ENCODE results near the gene HSPA6.
"Not testable (repeated sequence)": the region's sequence is repeated elsewhere in the genome, so short reads cannot be mapped to it uniquely, and the experiment has no call there.

The HSPA6 gene

GRCh38 chr1:161513953-161514352 lies 10.4 kb upstream of the HSPA6 start:
- not testable (repeated sequence) for H3K27ac ChIP-seq; H3K36me3 ChIP-seq (ENCODE audit: insufficient read depth); H2AFZ ChIP-seq (ENCODE audit: low read depth); H3K79me2 ChIP-seq (ENCODE audit: insufficient read depth, low read depth); H3K4me2 ChIP-seq; H3K4me3 ChIP-seq (IDR thresholded peaks at IDR 0.05; ENCODE audit: insufficient read depth, low read depth, low read length); H3K9ac ChIP-seq; H4K20me1 ChIP-seq (ENCODE audit: insufficient read depth); H3K27me3 ChIP-seq (ENCODE audit: insufficient read depth, low read depth)
- H3K4me1 ChIP-seq (ENCODE audit: low read depth, poor library complexity, severe bottlenecking), result peaks cover 13% of the 10 kb centered on the region

GRCh38 chr1:161523041-161523816 lies 1.1 kb upstream of the HSPA6 start:
- H3K4me1 ChIP-seq (ENCODE audit: low read depth, poor library complexity, severe bottlenecking); H2AFZ ChIP-seq (ENCODE audit: low read depth); H3K9ac ChIP-seq; H3K4me3 ChIP-seq (IDR thresholded peaks at IDR 0.05; ENCODE audit: insufficient read depth, low read depth, low read length); H3K36me3 ChIP-seq (ENCODE audit: insufficient read depth); H3K27me3 ChIP-seq (ENCODE audit: insufficient read depth, low read depth); H3K27ac ChIP-seq; H3K79me2 ChIP-seq (ENCODE audit: insufficient read depth, low read depth); H4K20me1 ChIP-seq (ENCODE audit: insufficient read depth): not testable (repeated sequence)
- peak overlapping the region; percentile 2; the same call in 1 of the 2 replicates for H3K4me2 ChIP-seq

- peak overlapping the region; percentile 55 for H3K4me2 ChIP-seq
- not testable (repeated sequence) for H4K20me1 ChIP-seq (ENCODE audit: insufficient read depth); H3K27me3 ChIP-seq (ENCODE audit: insufficient read depth, low read depth); H3K4me3 ChIP-seq (IDR thresholded peaks at IDR 0.05; ENCODE audit: insufficient read depth, low read depth, low read length); H3K4me1 ChIP-seq (ENCODE audit: low read depth, poor library complexity, severe bottlenecking); H3K79me2 ChIP-seq (ENCODE audit: insufficient read depth, low read depth); H3K36me3 ChIP-seq (ENCODE audit: insufficient read depth)
- H2AFZ ChIP-seq (ENCODE audit: low read depth), result peak overlapping the region; percentile 98; the same call in 1 of the 2 replicates
- H3K27ac ChIP-seq, result peak overlapping the region; percentile 36; the same call in 1 of the 2 replicates
- H3K9ac ChIP-seq, result peak overlapping the region; percentile 83; the same call in 1 of the 2 replicates
Measured at GRCh38 chr1:161524742-161525291, 477 bp downstream of the HSPA6 start.

- H3K27ac ChIP-seq; H3K79me2 ChIP-seq (ENCODE audit: insufficient read depth, low read depth); H3K27me3 ChIP-seq (ENCODE audit: insufficient read depth, low read depth); H3K4me1 ChIP-seq (ENCODE audit: low read depth, poor library complexity, severe bottlenecking); H3K4me3 ChIP-seq (IDR thresholded peaks at IDR 0.05; ENCODE audit: insufficient read depth, low read depth, low read length); H4K20me1 ChIP-seq (ENCODE audit: insufficient read depth); H3K36me3 ChIP-seq (ENCODE audit: insufficient read depth): not testable (repeated sequence)
- peak overlapping the region; percentile 55 for H3K4me2 ChIP-seq
- H3K9ac ChIP-seq, result peak overlapping the region; percentile 83; the same call in 1 of the 2 replicates
- peak overlapping the region; percentile 98; the same call in 1 of the 2 replicates for H2AFZ ChIP-seq (ENCODE audit: low read depth)
Measured at GRCh38 chr1:161525321-161525720, 981 bp downstream of the HSPA6 start.

GRCh38 chr1:161525918-161526317 lies 1.6 kb downstream of the HSPA6 start:
- not testable (repeated sequence) for H3K4me1 ChIP-seq (ENCODE audit: low read depth, poor library complexity, severe bottlenecking); H3K27ac ChIP-seq; H3K4me3 ChIP-seq (IDR thresholded peaks at IDR 0.05; ENCODE audit: insufficient read depth, low read depth, low read length); H3K27me3 ChIP-seq (ENCODE audit: insufficient read depth, low read depth); H2AFZ ChIP-seq (ENCODE audit: low read depth); H3K36me3 ChIP-seq (ENCODE audit: insufficient read depth); H3K4me2 ChIP-seq; H3K79me2 ChIP-seq (ENCODE audit: insufficient read depth, low read depth); H3K9ac ChIP-seq; H4K20me1 ChIP-seq (ENCODE audit: insufficient read depth)

GRCh38 chr1:161528550-161528949 lies 4.2 kb downstream of the HSPA6 start:
- H3K4me1 ChIP-seq (ENCODE audit: low read depth, poor library complexity, severe bottlenecking), result peaks cover 19% of the 10 kb centered on the region
- not testable (repeated sequence) for H3K36me3 ChIP-seq (ENCODE audit: insufficient read depth); H3K27me3 ChIP-seq (ENCODE audit: insufficient read depth, low read depth); H3K4me2 ChIP-seq; H3K9ac ChIP-seq; H4K20me1 ChIP-seq (ENCODE audit: insufficient read depth); H3K27ac ChIP-seq; H3K4me3 ChIP-seq (IDR thresholded peaks at IDR 0.05; ENCODE audit: insufficient read depth, low read depth, low read length); H3K79me2 ChIP-seq (ENCODE audit: insufficient read depth, low read depth); H2AFZ ChIP-seq (ENCODE audit: low read depth)

- not testable (repeated sequence) for H3K4me3 ChIP-seq (IDR thresholded peaks at IDR 0.05; ENCODE audit: insufficient read depth, low read depth, low read length); H2AFZ ChIP-seq (ENCODE audit: low read depth); H3K36me3 ChIP-seq (ENCODE audit: insufficient read depth); H3K27me3 ChIP-seq (ENCODE audit: insufficient read depth, low read depth); H3K9ac ChIP-seq; H4K20me1 ChIP-seq (ENCODE audit: insufficient read depth); H3K27ac ChIP-seq; H3K79me2 ChIP-seq (ENCODE audit: insufficient read depth, low read depth)
- H3K4me2 ChIP-seq, result peak overlapping the region; percentile 36
- H3K4me1 ChIP-seq (ENCODE audit: low read depth, poor library complexity, severe bottlenecking), result peaks cover 19% of the 10 kb centered on the region
Measured at GRCh38 chr1:161529463-161530104, 5.2 kb downstream of the HSPA6 start.

- H2AFZ ChIP-seq (ENCODE audit: low read depth); H4K20me1 ChIP-seq (ENCODE audit: insufficient read depth); H3K36me3 ChIP-seq (ENCODE audit: insufficient read depth); H3K4me3 ChIP-seq (IDR thresholded peaks at IDR 0.05; ENCODE audit: insufficient read depth, low read depth, low read length); H3K79me2 ChIP-seq (ENCODE audit: insufficient read depth, low read depth); H3K27me3 ChIP-seq (ENCODE audit: insufficient read depth, low read depth): not testable (repeated sequence)
- Histone ChIP-seq H3K27ac (peak overlapping the region; percentile 68; the same call in 1 of the 2 replicates), H3K4me2 (peak overlapping the region; percentile 36), H3K9ac (peak overlapping the region; percentile 65; the same call in 1 of the 2 replicates), H3K4me1 (ENCODE audit: low read depth, poor library complexity, severe bottlenecking) (peaks cover 18% of the 10 kb centered on the region)
Measured at GRCh38 chr1:161530158-161530557, 5.8 kb downstream of the HSPA6 start.

GRCh38 chr1:161530671-161531641 lies 6.6 kb downstream of the HSPA6 start:
- not testable (repeated sequence) for H4K20me1 ChIP-seq (ENCODE audit: insufficient read depth); H3K27me3 ChIP-seq (ENCODE audit: insufficient read depth, low read depth); H3K36me3 ChIP-seq (ENCODE audit: insufficient read depth); H3K79me2 ChIP-seq (ENCODE audit: insufficient read depth, low read depth)
- Histone ChIP-seq H3K4me3 (IDR thresholded peaks at IDR 0.05; ENCODE audit: insufficient read depth, low read depth, low read length) (peak overlapping the region; percentile 67), H3K9ac (peak overlapping the region; percentile 65), H3K4me2 (peak overlapping the region; percentile 85), H2AFZ (ENCODE audit: low read depth) (peak overlapping the region; percentile 64), H3K4me1 (ENCODE audit: low read depth, poor library complexity, severe bottlenecking) (peaks cover 16% of the 10 kb centered on the region), H3K27ac (peak overlapping the region; percentile 68)

Measured in KMS-11 (cell line).